Suprapubic skin (tissue), 4 donors: ENCODE data around the gene NDUFB7.
"Not testable (repeated sequence)": the region's sequence is repeated elsewhere in the genome, so short reads cannot be mapped to it uniquely, and the experiment has no call there.

ENCODE experiments used
- EP300 ChIP-seq: sonication (generic); formaldehyde crosslinking; IDR thresholded peaks from one replicate; pipeline ENCODE4 v1.6.1; 2017; ENCODE audit warnings: antibody characterized with exemption
- POLR2AphosphoS5 ChIP-seq, 3 donors: sonication (generic); formaldehyde crosslinking; IDR thresholded peaks; one replicate each; pipeline ENCODE4 v1.6.1; 2017; ENCODE audit warnings: antibody characterized with exemption in 3 of 3
- TF ChIP-seq, protein P1 (sequence below), 2 donors: fragments of 200-600 bp in 1 of 2; fragments of 450-650 bp in 1 of 2; sonication (generic) in 1 of 2; IDR thresholded peaks; one replicate each; pipeline ENCODE4 v1.5.1; 2016 to 2019; ENCODE audit warnings: antibody characterized with exemption in 2 of 2, mild to moderate bottlenecking in 1 of 2, moderate library complexity in 1 of 2

DNA sequence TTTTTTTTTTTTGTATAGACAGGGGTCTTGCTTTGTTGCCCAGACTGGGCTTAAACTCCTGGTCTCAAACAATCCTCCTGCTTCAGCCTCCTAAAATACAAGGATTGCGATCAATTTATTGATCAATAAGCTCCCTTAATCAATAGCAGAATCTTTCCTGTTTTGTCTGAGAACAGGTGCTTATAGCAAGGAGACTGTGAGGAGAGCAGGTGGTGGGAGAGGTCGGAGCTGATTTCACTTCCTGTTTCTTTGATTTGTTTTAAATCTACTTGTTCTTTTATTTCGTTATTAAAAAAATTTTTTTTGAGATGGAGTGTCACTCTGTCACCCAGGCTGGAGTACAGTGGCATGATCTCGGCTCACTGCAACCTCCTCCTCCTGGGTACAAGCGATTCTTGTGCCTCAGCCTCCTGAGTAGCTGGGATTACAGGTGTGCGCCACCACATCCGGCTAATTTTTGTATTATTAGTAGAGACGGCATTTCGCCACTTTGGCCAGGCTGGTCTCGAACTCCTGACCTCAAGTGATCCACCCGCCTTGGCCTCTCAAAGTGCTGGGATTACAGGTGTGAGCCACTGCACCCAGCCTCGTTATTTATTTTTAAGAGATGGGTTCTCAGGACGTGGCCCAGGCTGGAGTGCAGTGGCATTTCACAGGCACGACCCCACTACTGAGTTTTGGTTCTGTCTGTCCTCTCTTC is 41.7 kb upstream of the NDUFB7 start:
- not testable (repeated sequence) for TF ChIP-seq POLR2AphosphoS5 (IDR thresholded peaks at IDR 0.05); EP300
- TF ChIP-seq, protein P1, sequence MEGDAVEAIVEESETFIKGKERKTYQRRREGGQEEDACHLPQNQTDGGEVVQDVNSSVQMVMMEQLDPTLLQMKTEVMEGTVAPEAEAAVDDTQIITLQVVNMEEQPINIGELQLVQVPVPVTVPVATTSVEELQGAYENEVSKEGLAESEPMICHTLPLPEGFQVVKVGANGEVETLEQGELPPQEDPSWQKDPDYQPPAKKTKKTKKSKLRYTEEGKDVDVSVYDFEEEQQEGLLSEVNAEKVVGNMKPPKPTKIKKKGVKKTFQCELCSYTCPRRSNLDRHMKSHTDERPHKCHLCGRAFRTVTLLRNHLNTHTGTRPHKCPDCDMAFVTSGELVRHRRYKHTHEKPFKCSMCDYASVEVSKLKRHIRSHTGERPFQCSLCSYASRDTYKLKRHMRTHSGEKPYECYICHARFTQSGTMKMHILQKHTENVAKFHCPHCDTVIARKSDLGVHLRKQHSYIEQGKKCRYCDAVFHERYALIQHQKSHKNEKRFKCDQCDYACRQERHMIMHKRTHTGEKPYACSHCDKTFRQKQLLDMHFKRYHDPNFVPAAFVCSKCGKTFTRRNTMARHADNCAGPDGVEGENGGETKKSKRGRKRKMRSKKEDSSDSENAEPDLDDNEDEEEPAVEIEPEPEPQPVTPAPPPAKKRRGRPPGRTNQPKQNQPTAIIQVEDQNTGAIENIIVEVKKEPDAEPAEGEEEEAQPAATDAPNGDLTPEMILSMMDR (IDR thresholded peaks at IDR 0.05), result not testable (repeated sequence)
